ENCODE data around the gene GJC2. TPM values are rescaled to one million over a fixed set of nuclear protein-coding genes. Genes with fewer than 3 reads are reported as not detected.
A peak's percentile ranks its signal among the peaks of the same experiment; 100 is the strongest.

The GJC2 gene
- total RNA-seq, 1 experiment from 2014 or later, result 1.6 TPM

DNA sequence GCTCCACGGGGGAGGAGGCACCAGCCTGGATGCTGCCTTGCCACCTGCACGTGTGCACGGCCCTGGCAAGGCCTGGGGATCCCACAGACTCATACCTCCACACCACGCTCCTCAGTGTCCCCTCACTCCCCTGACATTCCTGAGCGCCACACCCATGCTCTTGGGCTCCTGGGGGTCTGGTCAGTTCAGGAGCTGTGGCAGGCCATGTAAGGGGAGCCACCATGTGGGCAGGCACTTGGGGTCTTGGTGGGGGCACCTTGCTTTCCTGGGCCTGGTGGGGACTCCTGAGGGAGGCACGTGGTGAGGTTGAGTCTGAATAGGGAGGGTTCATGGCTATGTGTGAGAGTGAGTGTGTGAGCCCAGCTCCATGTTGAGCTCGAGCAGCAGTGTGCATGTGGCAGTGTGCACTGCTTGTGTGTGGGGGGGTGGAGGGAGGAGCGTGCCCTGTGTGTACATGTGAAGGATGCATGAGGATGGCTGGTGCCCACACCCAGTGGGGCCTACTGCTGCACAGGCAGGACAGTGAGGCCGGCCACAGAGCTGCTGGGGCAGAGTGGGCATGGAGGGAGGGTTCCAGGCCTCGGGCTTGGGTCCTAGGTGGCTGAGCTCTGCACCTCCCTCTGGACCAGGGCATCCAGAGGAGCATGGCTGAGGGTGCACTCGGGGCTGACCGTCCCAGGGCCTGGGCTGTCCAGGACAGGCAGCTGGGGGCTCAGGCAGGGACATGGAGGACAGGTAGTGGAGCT lies 1.6 kb downstream of the GJC2 start:
- H4K91ac ChIP-seq (ENCODE audit: insufficient read length, low read depth, low read length), result no peak overlapping the region
- H3K27me3 Mint-ChIP-seq (ENCODE audit: low read depth), result no peaks in the 10 kb centered on the region
- H3K4me1 ChIP-seq (ENCODE audit: insufficient read depth, low read length), result no peaks in the 10 kb centered on the region
- H3K4me3 Mint-ChIP-seq, result no peak overlapping the region; a peak in 1 of 5 replicates
- H2BK12ac ChIP-seq (ENCODE audit: insufficient read length, low read depth, low read length), result no peak overlapping the region
- no peak overlapping the region for H3K4ac ChIP-seq (ENCODE audit: low read depth, low read length)
- no peaks in the 10 kb centered on the region for H3K23me2 ChIP-seq (ENCODE audit: insufficient read length, low read depth, low read length, poor library complexity, severe bottlenecking)
- DNase-seq, result peak; percentile 24
- H2BK20ac ChIP-seq (ENCODE audit: low read depth, low read length, poor library complexity, severe bottlenecking), result no peak overlapping the region
- H3K27me3 ChIP-seq (ENCODE audit: insufficient read depth, low read length), result no peaks in the 10 kb centered on the region; the same call in 1 of the 2 replicates
- no peaks in the 10 kb centered on the region for H3K9me3 Mint-ChIP-seq
- H3K79me1 ChIP-seq (ENCODE audit: insufficient read depth, low read depth, low read length, poor library complexity, severe bottlenecking), result no peaks in the 10 kb centered on the region
- H3K14ac ChIP-seq (ENCODE audit: insufficient read depth, low read length), result no peak overlapping the region
- no peak overlapping the region for H2AFZ ChIP-seq (ENCODE audit: low read length)
- no peak overlapping the region for H4K5ac ChIP-seq (ENCODE audit: insufficient read length, low read depth, low read length)
- no peaks in the 10 kb centered on the region for H3K79me2 ChIP-seq (ENCODE audit: insufficient read depth, low read length)
- H4K8ac ChIP-seq (replicated peaks; ENCODE audit: insufficient read length, low read depth, low read length), result no peak overlapping the region
- no peak overlapping the region for H2AK5ac ChIP-seq (ENCODE audit: insufficient read length, low read length)
- H3K18ac ChIP-seq (ENCODE audit: insufficient read length, low read depth, low read length), result no peak overlapping the region
- TF ChIP-seq, protein P1, sequence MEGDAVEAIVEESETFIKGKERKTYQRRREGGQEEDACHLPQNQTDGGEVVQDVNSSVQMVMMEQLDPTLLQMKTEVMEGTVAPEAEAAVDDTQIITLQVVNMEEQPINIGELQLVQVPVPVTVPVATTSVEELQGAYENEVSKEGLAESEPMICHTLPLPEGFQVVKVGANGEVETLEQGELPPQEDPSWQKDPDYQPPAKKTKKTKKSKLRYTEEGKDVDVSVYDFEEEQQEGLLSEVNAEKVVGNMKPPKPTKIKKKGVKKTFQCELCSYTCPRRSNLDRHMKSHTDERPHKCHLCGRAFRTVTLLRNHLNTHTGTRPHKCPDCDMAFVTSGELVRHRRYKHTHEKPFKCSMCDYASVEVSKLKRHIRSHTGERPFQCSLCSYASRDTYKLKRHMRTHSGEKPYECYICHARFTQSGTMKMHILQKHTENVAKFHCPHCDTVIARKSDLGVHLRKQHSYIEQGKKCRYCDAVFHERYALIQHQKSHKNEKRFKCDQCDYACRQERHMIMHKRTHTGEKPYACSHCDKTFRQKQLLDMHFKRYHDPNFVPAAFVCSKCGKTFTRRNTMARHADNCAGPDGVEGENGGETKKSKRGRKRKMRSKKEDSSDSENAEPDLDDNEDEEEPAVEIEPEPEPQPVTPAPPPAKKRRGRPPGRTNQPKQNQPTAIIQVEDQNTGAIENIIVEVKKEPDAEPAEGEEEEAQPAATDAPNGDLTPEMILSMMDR (conservative IDR thresholded peaks at IDR 0.05), result no peak
- H3K23ac ChIP-seq (ENCODE audit: insufficient read length, low read depth, low read length), result no peak overlapping the region
- H3K27ac ChIP-seq (ENCODE audit: insufficient read length, low read depth, low read length), result no peak overlapping the region
- H3K36me3 Mint-ChIP-seq (ENCODE audit: insufficient read depth in 1 of 3, low read depth in 3 of 3), result no peaks in the 10 kb centered on the region
- H3K9ac ChIP-seq (ENCODE audit: extremely low read depth, insufficient read length, low read length), result no peak overlapping the region
- H3K9me3 ChIP-seq (ENCODE audit: control insufficient read depth, low read depth, low read length), result no peaks in the 10 kb centered on the region
- H3K27ac Mint-ChIP-seq, result peak overlapping the region in 2 of 3 experiments; percentile 27 to 65; a peak in 3 of 7 replicates
- H3K4me1 Mint-ChIP-seq, result peaks cover 3 to 9% of the 10 kb centered on the region in 2 experiments; a peak in 2 of 4 replicates
- no peak overlapping the region for H2BK120ac ChIP-seq (ENCODE audit: low read depth, low read length, poor library complexity, severe bottlenecking)
- H3T11ph ChIP-seq (ENCODE audit: low read length), result no peak overlapping the region
- H4K20me1 ChIP-seq (ENCODE audit: control insufficient read depth, insufficient read depth, insufficient read length), result peaks cover 3% of the 10 kb centered on the region
- no CpG with 5 or more reads among the region's 12 CpGs for WGBS (ENCODE audit: extremely low coverage, insufficient read length, low lambda C conversion rate)
- H3K56ac ChIP-seq (ENCODE audit: insufficient read length, low read depth, low read length), result no peak overlapping the region
- H3K4me2 ChIP-seq (ENCODE audit: insufficient read depth, insufficient read length, low read length), result no peak overlapping the region
- H2BK15ac ChIP-seq (ENCODE audit: low read depth, low read length), result no peak overlapping the region
- H2BK5ac ChIP-seq (ENCODE audit: insufficient read length, low read length), result no peak overlapping the region

All from H9 (cell line).